BE2C (cell line): ENCODE results near the gene GSTK1.

ENCODE experiments used
- DNase-seq: peaks from one replicate; pipeline ENCODE4 v3.0.0-alpha.2; 2020
- H3K27me3 ChIP-seq: fragments of 250-450 bp; sonication (Bioruptor Pico); 2 replicates; pipeline ENCODE4 v1.5.1; 2020; ENCODE audit warnings: mild to moderate bottlenecking
- H3K36me3 ChIP-seq: fragments of 250-450 bp; sonication (Bioruptor Pico); 2 replicates; pipeline ENCODE4 v1.5.1; 2020; ENCODE audit warnings: mild to moderate bottlenecking
- H3K4me1 ChIP-seq: fragments of 250-450 bp; sonication (Bioruptor Pico); 2 replicates; pipeline ENCODE4 v1.5.1; 2020
- H3K4me3 ChIP-seq: 2 replicates; pipeline ENCODE4 v1.5.1; 2011; ENCODE audit warnings: low read depth, low read length
- H3K9me3 ChIP-seq: fragments of 250-450 bp; sonication (Bioruptor Pico); 2 replicates; pipeline ENCODE4 v1.5.1; 2020
- CTCF ChIP-seq: IDR thresholded peaks from 2 replicates; pipeline ENCODE4 v1.5.1; 2012; ENCODE audit warnings: mild to moderate bottlenecking, low read depth, low read length

GSTK1 gene

GRCh38 chr7:143315776-143316175 lies 52.5 kb downstream of the GSTK1 start, which contains the start of gene CLCN1:
CLCN1 (plus strand) TSS chr7:143316111; CDS start chr7:143316213, 102 bp downstream.
- no peaks in the 10 kb centered on the region for H3K4me1 ChIP-seq
- no peak for TF ChIP-seq CTCF
- H3K27me3 ChIP-seq: no peaks in the 10 kb centered on the region
- H3K4me3 ChIP-seq: no peak within 1 kb of the TSS
- no peaks in the 10 kb centered on the region for H3K9me3 ChIP-seq
- no peaks in the 10 kb centered on the region for H3K36me3 ChIP-seq
- no peak for DNase-seq

- no peaks in the 10 kb centered on the region for H3K27me3 ChIP-seq
- no peaks in the 10 kb centered on the region for H3K9me3 ChIP-seq
- H3K4me1 ChIP-seq: no peaks in the 10 kb centered on the region
- no peak for DNase-seq
- H3K36me3 ChIP-seq: no peaks in the 10 kb centered on the region
- H3K4me3 ChIP-seq: no peak overlapping the region
- TF ChIP-seq CTCF: no peak
Observed at GRCh38 chr7:143316492-143316891, 53.3 kb downstream of the GSTK1 start.

- no peaks in the 10 kb centered on the region for H3K36me3 ChIP-seq
- no peaks in the 10 kb centered on the region for H3K9me3 ChIP-seq
- no peak overlapping the region for H3K4me3 ChIP-seq
- no peak for TF ChIP-seq CTCF
- no peak for DNase-seq
- H3K4me1 ChIP-seq: no peaks in the 10 kb centered on the region; the same call in 1 of the 2 replicates
- H3K27me3 ChIP-seq: no peaks in the 10 kb centered on the region
Observed at GRCh38 chr7:143318661-143319060, 55.4 kb downstream of the GSTK1 start.
